Measurements from ENCODE around the gene SNRPD2. TPM values are rescaled to one million over a fixed set of nuclear protein-coding genes. Genes with fewer than 3 reads are reported as not detected.

The SNRPD2 gene
- total RNA-seq, 1 experiment from 2014 or later: 793 TPM

- peaks cover 2% of the 10 kb centered on the region; the same call in 1 of the 2 replicates for H3K4me1 ChIP-seq (ENCODE audit: insufficient read depth, low read length)
- no peak overlapping the region for H2BK12ac ChIP-seq (ENCODE audit: insufficient read length, low read depth, low read length)
- Mint-ChIP-seq H3K27ac (no peak overlapping the region; a peak in 1 of 7 replicates), H3K27me3 (ENCODE audit: low read depth) (peaks cover 36% of the 10 kb centered on the region), H3K4me3 (no peak overlapping the region), H3K4me1 (peaks cover 12 to 21% of the 10 kb centered on the region in 2 experiments), H3K9me3 (peaks cover 0 to 3% of the 10 kb centered on the region in 2 experiments; a peak in 1 of 5 replicates), H3K36me3 (ENCODE audit: insufficient read depth in 1 of 3, low read depth in 3 of 3) (no peaks in the 10 kb centered on the region)
- WGBS (ENCODE audit: extremely low coverage, insufficient read length, low lambda C conversion rate): no CpG with 5 or more reads among the region's 1 CpG
- no peak overlapping the region for H2BK15ac ChIP-seq (ENCODE audit: low read depth, low read length)
- H2BK20ac ChIP-seq (ENCODE audit: low read depth, low read length, poor library complexity, severe bottlenecking): no peak overlapping the region
- no peak overlapping the region for H4K8ac ChIP-seq (replicated peaks; ENCODE audit: insufficient read length, low read depth, low read length)
- no peak overlapping the region for H3K18ac ChIP-seq (ENCODE audit: insufficient read length, low read depth, low read length)
- H3K9ac ChIP-seq (ENCODE audit: extremely low read depth, insufficient read length, low read length): no peak overlapping the region
- H2BK5ac ChIP-seq (ENCODE audit: insufficient read length, low read length): no peak overlapping the region
- no peak for TF ChIP-seq CTCF (conservative IDR thresholded peaks at IDR 0.05)
- no peak overlapping the region for H2AK5ac ChIP-seq (ENCODE audit: insufficient read length, low read length)
- H3K4me2 ChIP-seq (ENCODE audit: insufficient read depth, insufficient read length, low read length): no peak overlapping the region
- H3K14ac ChIP-seq (ENCODE audit: insufficient read depth, low read length): peak overlapping the region; percentile 8; the same call in 1 of the 2 replicates
- H3K23ac ChIP-seq (ENCODE audit: insufficient read length, low read depth, low read length): no peak overlapping the region
- H3K79me1 ChIP-seq (ENCODE audit: insufficient read depth, low read depth, low read length, poor library complexity, severe bottlenecking): no peaks in the 10 kb centered on the region
- H3K27me3 ChIP-seq (ENCODE audit: insufficient read depth, low read length): peaks cover 7% of the 10 kb centered on the region; the same call in 1 of the 2 replicates
- H2BK120ac ChIP-seq (ENCODE audit: low read depth, low read length, poor library complexity, severe bottlenecking): no peak overlapping the region
- H3K4ac ChIP-seq (ENCODE audit: low read depth, low read length): no peak overlapping the region
- H3T11ph ChIP-seq (ENCODE audit: low read length): no peak overlapping the region
- no peak overlapping the region for H4K5ac ChIP-seq (ENCODE audit: insufficient read length, low read depth, low read length)
- H3K23me2 ChIP-seq (ENCODE audit: insufficient read length, low read depth, low read length, poor library complexity, severe bottlenecking): peaks cover 6% of the 10 kb centered on the region
- H4K91ac ChIP-seq (ENCODE audit: insufficient read length, low read depth, low read length): no peak overlapping the region
- H3K9me3 ChIP-seq (ENCODE audit: control insufficient read depth, low read depth, low read length): no peaks in the 10 kb centered on the region
- H4K20me1 ChIP-seq (ENCODE audit: control insufficient read depth, insufficient read depth, insufficient read length): no peaks in the 10 kb centered on the region
- no peaks in the 10 kb centered on the region for H3K79me2 ChIP-seq (ENCODE audit: insufficient read depth, low read length)
- DNase-seq: no peak
- no peak overlapping the region for H3K56ac ChIP-seq (ENCODE audit: insufficient read length, low read depth, low read length)
- no peak overlapping the region for H2AFZ ChIP-seq (ENCODE audit: low read length)
- H3K27ac ChIP-seq (ENCODE audit: insufficient read length, low read depth, low read length): no peak overlapping the region
These were observed 28.0 kb downstream of the SNRPD2 start for GRCh38 chr19:45663800-45664199.

All from H9 (cell line).